HepG2 (cell line): Measurements from ENCODE around the gene GPATCH8. TPM values are rescaled to one million over a fixed set of nuclear protein-coding genes. Genes with fewer than 3 reads are reported as not detected.

Experiments
- ATAC-seq: fragments of 200-7000 bp; cut with Tn5 transposase; 3 replicates; pipeline ENCODE4 v1.9.1; 2020; ENCODE audit warnings: mild to moderate bottlenecking, moderate library complexity
- BruUV-seq: library from RNA; stranded (reverse); fragments of 400-500 nt; replicated peaks from 2 replicates; lab custom pipeline; 2021; lab: Mats Ljungman, UMichigan
- CTCF ChIA-PET: fragments of 300-600 bp; formaldehyde crosslinking; extraction: SDS; loops from one replicate; lab custom pipeline; 2021; ENCODE audit warnings: low total read pairs, inconsistent platforms, low intra/inter-chr PET ratio; lab: Yijun Ruan, JAX
- POLR2A ChIA-PET: fragments of 350-600 bp; sonication (Branson Sonifier 250); formaldehyde crosslinking; loops from one replicate; lab custom pipeline; 2020; ENCODE audit warnings: antibody characterized with exemption, inconsistent platforms; lab: Yijun Ruan, JAX
- DNase-seq: peaks from one replicate; pipeline ENCODE4 v3.0.0-alpha.2; 2015; ENCODE audit warnings: low spot score
- FAIRE-seq: peaks from 3 replicates; lab custom pipeline; 2011; peaks lifted over from hg19 to GRCh38; lab: Jason Lieb, UNC
- H2AFZ ChIP-seq: one replicate; pipeline ENCODE4 v1.6.1; 2011; ENCODE audit warnings: low read length, inconsistent platforms
- H3K27ac ChIP-seq: fragments of 300-600 bp; 3 replicates; pipeline ENCODE4 v1.8.0; 2011; ENCODE audit warnings: mixed run types, mild to moderate bottlenecking, mixed read lengths, low read length, inconsistent platforms; ENCODE audit not compliant: insufficient read depth; ENCODE audit errors: extremely low read length
- H3K27me3 ChIP-seq, 2 experiments: fragments of 200-600 bp in 1 of 2; 2 replicates in 1 of 2; 3 replicates in 1 of 2; pipeline versions ENCODE4 v1.6.0 to v1.8.0; 2011; ENCODE audit warnings: low read length in 2 of 2, mild to moderate bottlenecking in 2 of 2, moderate library complexity in 2 of 2, inconsistent platforms in 1 of 2; ENCODE audit not compliant: insufficient read depth in 2 of 2, control insufficient read depth in 1 of 2
- H3K36me3 ChIP-seq, 2 experiments: fragments of 200-600 bp in 1 of 2; replicated peaks in 1 of 2; 2 replicates in 1 of 2; 3 replicates in 1 of 2; pipeline versions ENCODE4 v1.5.1 to v1.8.0; 2011; ENCODE audit warnings: low read length in 2 of 2, inconsistent platforms in 1 of 2; ENCODE audit not compliant: insufficient read depth in 2 of 2, control insufficient read depth in 1 of 2
- H3K4me1 ChIP-seq: 2 replicates; pipeline ENCODE4 v1.5.1; 2012; ENCODE audit warnings: low read length, inconsistent platforms; ENCODE audit not compliant: insufficient read depth
- H3K4me2 ChIP-seq: 2 replicates; pipeline ENCODE4 v1.6.0; 2011; ENCODE audit warnings: low read depth, low read length, inconsistent platforms
- H3K4me3 ChIP-seq, 3 experiments: fragments of 200-600 bp in 1 of 3; sonication (generic), shearing (Covaris generic) in 1 of 3; replicated peaks in 1 of 3; 2 replicates each; pipeline ENCODE4 v1.5.1; 2011 to 2016; ENCODE audit warnings: low read length in 3 of 3, inconsistent platforms in 2 of 3, low read depth in 2 of 3, mild to moderate bottlenecking in 2 of 3, control low read depth in 1 of 3, mixed read lengths in 1 of 3; ENCODE audit not compliant: insufficient read depth in 1 of 3
- H3K79me2 ChIP-seq: one replicate; pipeline ENCODE4 v1.6.1; 2011; ENCODE audit warnings: low read length, inconsistent platforms; ENCODE audit not compliant: insufficient read depth
- H3K9ac ChIP-seq: 2 replicates; pipeline ENCODE4 v1.6.0; 2011; ENCODE audit warnings: mild to moderate bottlenecking, low read depth, low read length, inconsistent platforms; ENCODE audit not compliant: insufficient read depth
- H3K9me3 ChIP-seq: 2 replicates; pipeline ENCODE4 v1.5.1; 2012; ENCODE audit warnings: mild to moderate bottlenecking, low read length
- H4K20me1 ChIP-seq: 2 replicates; pipeline ENCODE4 v1.6.0; 2011; ENCODE audit warnings: inconsistent platforms, mild to moderate bottlenecking, low read length, moderate library complexity; ENCODE audit not compliant: insufficient read depth
- GATAD2A ChIP-seq: IDR thresholded peaks from 2 replicates; pipeline ENCODE4 v1.6.1; 2016
- PHF8 ChIP-seq: sonication (generic); formaldehyde crosslinking; IDR thresholded peaks from 2 replicates; pipeline ENCODE4 v1.5.0; 2020; ENCODE audit warnings: missing genetic modification reagents
- SRSF1 ChIP-seq: fragments of 200-400 bp; formaldehyde crosslinking; optimal IDR thresholded peaks from 2 replicates; pipeline ENCODE3; 2017; ENCODE audit warnings: mild to moderate bottlenecking, low read depth, low read length, moderate library complexity
- STAG1 ChIP-seq: sonication (generic); formaldehyde crosslinking; IDR thresholded peaks from 2 replicates; pipeline ENCODE4 v1.4.0; 2020; ENCODE audit warnings: missing genetic modification reagents
- THAP7 ChIP-seq: sonication (generic); formaldehyde crosslinking; IDR thresholded peaks from 2 replicates; pipeline ENCODE4 v1.8.1; 2023; ENCODE audit warnings: mild to moderate bottlenecking, missing genetic modification reagents
- ZNF17 ChIP-seq: sonication (generic); formaldehyde crosslinking; IDR thresholded peaks from 2 replicates; pipeline ENCODE4 v1.5.0; 2020; ENCODE audit warnings: mild to moderate bottlenecking, missing genetic modification reagents
- ZNF263 ChIP-seq: sonication (generic); formaldehyde crosslinking; IDR thresholded peaks from 2 replicates; pipeline ENCODE4 v1.4.0; 2020; ENCODE audit warnings: missing genetic modification reagents
- ZNF619 ChIP-seq: sonication (generic); formaldehyde crosslinking; IDR thresholded peaks from 2 replicates; pipeline ENCODE4 v1.4.0; 2020; ENCODE audit warnings: mild to moderate bottlenecking, missing genetic modification reagents
- ZNF891 ChIP-seq: sonication (generic); formaldehyde crosslinking; IDR thresholded peaks from 2 replicates; pipeline ENCODE4 v1.5.0; 2020; ENCODE audit warnings: mild to moderate bottlenecking, missing genetic modification reagents
- WGBS: methylation state at CpG from one replicate; pipeline ENCODE4 v1.1.6; 2017; ENCODE audit warnings: low lambda C conversion rate; 5-methylcytosine and 5-hydroxymethylcytosine counted together
- in situ Hi-C: cut with HindIII; loops from 2 replicates; pipeline ENCODE4 v1.10.0; 2017; ENCODE audit warnings: low pct_unique_long_range_greater_than_20kb; ENCODE audit not compliant: extremely low pct_ligation_motif_present
- intact Hi-C: fragments of 100-400 bp; cut with micrococcal nuclease; formaldehyde crosslinking; loops from one replicate; pipeline ENCODE4 v1.10.0; 2022; ENCODE audit not compliant: unreplicated experiment
- polyA plus RNA-seq, 8 experiments: library from polyadenylated mRNA; depleted of rRNA in 3 of 8; stranded (reverse) in 7 of 8; unstranded in 1 of 8; fragments of >200 nt; fragmentation: Illumina TruSeq in 4 of 8; extraction: Trizol in 4 of 8; gene quantifications; 2 replicates each; pipeline versions ENCODE4 v1.2.1 to v1.2.3, GENCODE V29; 2011 to 2016; ENCODE audit warnings: low read depth in 4 of 8, missing spikeins in 1 of 8, mixed read lengths in 1 of 8; ENCODE audit not compliant: insufficient read depth in 1 of 8
- total RNA-seq, 5 experiments: library from RNA; depleted of rRNA; stranded (reverse); fragments of >200 nt; fragmentation: Illumina TruSeq; extraction: Trizol; gene quantifications; 2 replicates each; pipeline ENCODE4 v1.2.3, GENCODE V29; 2016; ENCODE audit warnings: low read depth in 1 of 5
- TF ChIP-seq, protein P1 (sequence below): IDR thresholded peaks from 2 replicates; pipeline ENCODE4 v1.6.1; 2016; ENCODE audit warnings: missing genetic modification reagents, missing compliant biosample characterization

The GPATCH8 gene
- total and polyA plus RNA-seq, 2 of the 13 experiments (the other 11 are each of a cell fraction or from before 2014, with no cell fraction given), result 20.7 to 21.5 TPM

DNA sequence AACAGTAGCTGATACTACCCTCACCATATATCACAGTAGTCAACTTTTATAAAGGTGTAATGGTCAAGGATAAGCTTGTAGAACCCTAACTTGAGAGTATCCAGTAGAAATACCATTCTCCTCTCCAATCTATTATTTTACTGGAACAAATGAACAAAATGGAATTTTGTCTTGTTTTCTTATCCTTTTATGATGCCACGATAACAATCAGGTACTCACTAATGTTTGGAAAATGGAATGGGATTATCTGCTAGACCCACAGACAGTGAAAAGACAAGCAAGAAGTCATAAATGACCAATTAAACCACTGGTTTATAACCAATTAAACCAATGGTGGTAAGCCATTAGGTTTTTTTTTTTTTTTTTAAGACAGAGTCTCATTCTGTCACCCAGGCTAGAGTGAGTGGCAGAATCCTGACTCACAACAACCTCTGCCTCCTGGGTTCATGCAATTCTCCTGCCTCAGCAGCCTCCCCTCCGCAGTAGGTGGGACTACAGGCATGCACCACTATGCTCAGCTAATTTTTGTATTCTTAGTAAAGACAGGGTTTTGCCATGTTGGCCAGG lies 10.4 kb downstream of the GPATCH8 start:
- intact Hi-C loops, result no loop called here
- H3K4me2 ChIP-seq, result no peak overlapping the region
- in situ Hi-C loops, result no loop called here
- no peak overlapping the region for H3K4me3 ChIP-seq
- ATAC-seq (no peak), FAIRE-seq (no peak), DNase-seq (no peak)
- BruUV-seq, result no TSS peak
- H3K36me3 ChIP-seq, result peaks cover 0 to 1% of the 10 kb centered on the region in 2 experiments; a peak in 2 of 5 replicates
- WGBS, result 94% methylated on average over 2 of the region's 2 CpGs
- TF ChIP-seq SRSF1 (no peak), ZNF891 (no peak), PHF8 (CRISPR knock-in tag) (no peak)
- TF ChIP-seq, protein P1, sequence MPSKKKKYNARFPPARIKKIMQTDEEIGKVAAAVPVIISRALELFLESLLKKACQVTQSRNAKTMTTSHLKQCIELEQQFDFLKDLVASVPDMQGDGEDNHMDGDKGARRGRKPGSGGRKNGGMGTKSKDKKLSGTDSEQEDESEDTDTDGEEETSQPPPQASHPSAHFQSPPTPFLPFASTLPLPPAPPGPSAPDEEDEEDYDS (CRISPR knock-in tag), result no peak
- H4K20me1 ChIP-seq, result peaks cover 48% of the 10 kb centered on the region
- no peaks in the 10 kb centered on the region for H3K9me3 ChIP-seq
- POLR2A ChIA-PET, result interaction anchor here (1.0 kb wide), 1 partner anchor 19 kb away, joined by 4 read pairs; no protein-coding TSS in a partner anchor
- H3K27ac ChIP-seq, result no peak overlapping the region
- H3K79me2 ChIP-seq, result peaks cover 94% of the 10 kb centered on the region
- no peak overlapping the region for H2AFZ ChIP-seq
- no peak overlapping the region for H3K9ac ChIP-seq
- no peaks in the 10 kb centered on the region for H3K27me3 ChIP-seq
- CTCF ChIA-PET, result no interaction called here
- peaks cover 16% of the 10 kb centered on the region for H3K4me1 ChIP-seq

- Histone ChIP-seq H3K4me3 (no peak overlapping the region), H3K27ac (no peak overlapping the region), H3K9ac (no peak overlapping the region), H3K4me2 (no peak overlapping the region), H3K9me3 (no peaks in the 10 kb centered on the region), H3K36me3 (peaks cover 0 to 1% of the 10 kb centered on the region in 2 experiments; a peak in 2 of 5 replicates), H3K27me3 (no peaks in the 10 kb centered on the region), H3K79me2 (peaks cover 93% of the 10 kb centered on the region), H2AFZ (no peak overlapping the region), H4K20me1 (peaks cover 38% of the 10 kb centered on the region), H3K4me1 (peaks cover 23% of the 10 kb centered on the region)
- intact Hi-C loops, result no loop called here
- FAIRE-seq (no peak), DNase-seq (no peak)
- no TSS peak for BruUV-seq
- WGBS, result 97% methylated on average over 6 of the region's 6 CpGs
- ChIA-PET CTCF (no interaction called here), POLR2A (no interaction called here)
- no peak for TF ChIP-seq STAG1
- no peak for TF ChIP-seq ZNF263 (CRISPR knock-in tag)
- no peak for TF ChIP-seq ZNF619 (CRISPR knock-in tag)
- TF ChIP-seq THAP7 (CRISPR knock-in tag), result no peak
- TF ChIP-seq GATAD2A, result no peak
- TF ChIP-seq ZNF17 (CRISPR knock-in tag), result no peak
- TF ChIP-seq, all 625 proteins: peak for 0
- no peak for ATAC-seq
- in situ Hi-C loops, result no loop called here
Observed at GRCh38 chr17:44489581-44489980, 13.6 kb downstream of the GPATCH8 start.
